HepG2 (cell line): ENCODE measurements around the gene OR2C1. TPM values are rescaled to one million over a fixed set of nuclear protein-coding genes. Genes with fewer than 3 reads are reported as not detected.
A peak's percentile ranks its signal among the peaks of the same experiment; 100 is the strongest.

ENCODE experiments used
- DZIP1 ChIP-seq: sonication (generic); formaldehyde crosslinking; IDR thresholded peaks from 2 replicates; pipeline ENCODE4 v1.5.0; 2020; ENCODE audit warnings: mild to moderate bottlenecking, missing genetic modification reagents
- KIAA2018 ChIP-seq: sonication (generic); formaldehyde crosslinking; IDR thresholded peaks from 2 replicates; pipeline ENCODE4 v1.5.0; 2020; ENCODE audit warnings: mild to moderate bottlenecking, missing genetic modification reagents, borderline replicate concordance
- KLF12 ChIP-seq: sonication (generic); formaldehyde crosslinking; IDR thresholded peaks from 2 replicates; pipeline ENCODE4 v1.4.0; 2020; ENCODE audit warnings: missing genetic modification reagents, borderline replicate concordance
- NCOR1 ChIP-seq: fragments of 200-600 bp; sonication (generic); IDR thresholded peaks from 2 replicates; pipeline ENCODE4 v1.7.0; 2017; ENCODE audit warnings: antibody characterized with exemption, low read length, borderline replicate concordance
- TCF12 ChIP-seq, 2 experiments: fragments of 450-650 bp in 1 of 2; sonication (generic) in 1 of 2; formaldehyde crosslinking in 1 of 2; IDR thresholded peaks; 2 replicates each; pipeline versions ENCODE4 v1.6.1 to v1.8.0; 2017 to 2022; ENCODE audit warnings: antibody characterized with exemption in 1 of 2, mild to moderate bottlenecking in 1 of 2, missing genetic modification reagents in 1 of 2, moderate library complexity in 1 of 2
- XBP1 ChIP-seq: sonication (generic); formaldehyde crosslinking; IDR thresholded peaks from 2 replicates; pipeline ENCODE4 v1.5.0; 2020; ENCODE audit warnings: missing genetic modification reagents
- YEATS2 ChIP-seq: sonication (generic); formaldehyde crosslinking; IDR thresholded peaks from 2 replicates; pipeline ENCODE4 v1.4.0; 2020; ENCODE audit warnings: missing genetic modification reagents, borderline replicate concordance
- ZBTB26 ChIP-seq: IDR thresholded peaks from 2 replicates; pipeline ENCODE4 v1.6.1; 2016; ENCODE audit warnings: missing compliant biosample characterization, missing genetic modification reagents, borderline replicate concordance
- ZNF180 ChIP-seq: sonication (generic); formaldehyde crosslinking; IDR thresholded peaks from 2 replicates; pipeline ENCODE4 v1.4.0; 2020; ENCODE audit warnings: low read depth, missing genetic modification reagents, borderline replicate concordance
- ZNF281 ChIP-seq: sonication (generic); formaldehyde crosslinking; IDR thresholded peaks from 2 replicates; pipeline ENCODE4 v1.4.0; 2020; ENCODE audit warnings: missing genetic modification reagents, borderline replicate concordance
- ZNF691 ChIP-seq: sonication (generic); formaldehyde crosslinking; IDR thresholded peaks from 2 replicates; pipeline ENCODE4 v1.4.0; 2020; ENCODE audit warnings: missing genetic modification reagents, low read depth, mild to moderate bottlenecking, borderline replicate concordance
- polyA plus RNA-seq, 8 experiments: library from polyadenylated mRNA; depleted of rRNA in 3 of 8; stranded (reverse) in 7 of 8; unstranded in 1 of 8; fragments of >200 nt; fragmentation: Illumina TruSeq in 4 of 8; extraction: Trizol in 4 of 8; gene quantifications; 2 replicates each; pipeline versions ENCODE4 v1.2.1 to v1.2.3, GENCODE V29; 2011 to 2016; ENCODE audit warnings: low read depth in 4 of 8, missing spikeins in 1 of 8, mixed read lengths in 1 of 8; ENCODE audit not compliant: insufficient read depth in 1 of 8
- total RNA-seq, 5 experiments: library from RNA; depleted of rRNA; stranded (reverse); fragments of >200 nt; fragmentation: Illumina TruSeq; extraction: Trizol; gene quantifications; 2 replicates each; pipeline ENCODE4 v1.2.3, GENCODE V29; 2016; ENCODE audit warnings: low read depth in 1 of 5

The OR2C1 gene
- total and polyA plus RNA-seq, 2 of the 13 experiments (the other 11 are each of a cell fraction or from before 2014, with no cell fraction given): not detected

- TF ChIP-seq ZBTB26 (CRISPR knock-in tag) (no peak), XBP1 (CRISPR knock-in tag) (no peak), KIAA2018 (no peak), NCOR1 (no peak), ZNF691 (CRISPR knock-in tag) (no peak), ZNF281 (no peak), TCF12 (IDR thresholded peaks at IDR 0.05) (no peak), TCF12 (CRISPR knock-in tag; IDR thresholded peaks at IDR 0.05) (no peak), DZIP1 (CRISPR knock-in tag) (no peak), ZNF180 (CRISPR knock-in tag) (no peak), YEATS2 (CRISPR knock-in tag) (peak; percentile 91; the same call in 1 of the 2 replicates), KLF12 (no peak)
Observed at GRCh38 chr16:3364774-3365427, 9.2 kb downstream of the OR2C1 start (continued).
